ENCODE data around the gene EEF1AKMT2. TPM values are rescaled to one million over a fixed set of nuclear protein-coding genes. Genes with fewer than 3 reads are reported as not detected.

EEF1AKMT2 gene
- total RNA-seq, 1 donor, result 20.3 TPM

DNA sequence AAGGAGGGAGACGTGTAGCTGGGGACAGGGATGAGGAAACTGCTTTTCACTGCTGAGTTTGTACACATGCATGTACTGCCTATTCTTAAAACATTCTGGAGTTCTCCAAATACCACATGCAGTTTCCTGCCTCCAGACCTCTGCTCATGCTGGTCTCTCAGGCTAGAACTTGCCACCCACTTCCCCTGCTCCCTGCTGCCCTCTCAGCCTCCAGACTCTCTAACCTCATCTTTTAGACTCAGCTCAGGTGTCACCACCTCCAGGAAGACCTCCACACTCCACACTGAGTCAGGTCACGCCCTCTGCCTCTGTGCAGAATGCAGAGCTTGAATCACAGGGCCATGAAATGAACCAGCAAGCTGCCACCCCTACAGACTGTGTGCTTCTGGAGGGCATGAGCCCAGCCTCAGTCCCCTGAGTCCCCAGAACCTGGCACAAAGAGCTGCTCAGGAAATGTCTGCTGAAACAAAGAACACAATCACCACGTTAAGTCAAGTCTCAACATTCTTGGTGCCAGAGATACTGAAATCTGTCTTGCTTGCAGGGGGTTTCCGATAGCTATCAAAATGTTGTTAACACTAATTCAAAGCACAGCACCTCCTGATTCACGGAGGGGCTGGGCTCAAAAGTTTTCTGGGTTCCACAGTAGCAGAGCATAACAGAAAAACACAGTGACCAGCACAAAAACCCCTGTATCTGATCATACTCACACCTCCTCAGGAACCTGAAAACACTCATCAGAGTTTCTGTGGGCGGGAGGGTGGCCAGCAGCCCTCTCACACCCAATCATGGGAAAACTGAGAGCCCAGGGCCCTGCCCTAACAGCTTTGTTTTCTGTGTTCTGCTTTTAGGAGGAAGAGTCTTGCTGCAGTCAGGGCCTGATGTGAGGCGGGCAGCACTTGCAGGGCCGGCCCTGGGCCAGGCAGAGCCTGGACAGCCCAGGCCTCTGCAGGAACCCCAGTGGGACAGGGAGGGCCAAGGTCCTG is 68.6 kb downstream of the EEF1AKMT2 start:
- H3K9me3 ChIP-seq (ENCODE audit: low read depth, low read length), result no peaks in the 10 kb centered on the region
- peaks cover 17% of the 10 kb centered on the region for H3K79me2 ChIP-seq (ENCODE audit: insufficient read depth, low read length)
- H3K36me3 ChIP-seq (ENCODE audit: insufficient read depth, low read length), result no peaks in the 10 kb centered on the region
- peaks cover 19% of the 10 kb centered on the region for H3K4me1 ChIP-seq (ENCODE audit: insufficient read depth, low read length)
- H3K4me3 ChIP-seq (ENCODE audit: insufficient read depth, low read length), result no peak overlapping the region
- TF ChIP-seq, protein P1, sequence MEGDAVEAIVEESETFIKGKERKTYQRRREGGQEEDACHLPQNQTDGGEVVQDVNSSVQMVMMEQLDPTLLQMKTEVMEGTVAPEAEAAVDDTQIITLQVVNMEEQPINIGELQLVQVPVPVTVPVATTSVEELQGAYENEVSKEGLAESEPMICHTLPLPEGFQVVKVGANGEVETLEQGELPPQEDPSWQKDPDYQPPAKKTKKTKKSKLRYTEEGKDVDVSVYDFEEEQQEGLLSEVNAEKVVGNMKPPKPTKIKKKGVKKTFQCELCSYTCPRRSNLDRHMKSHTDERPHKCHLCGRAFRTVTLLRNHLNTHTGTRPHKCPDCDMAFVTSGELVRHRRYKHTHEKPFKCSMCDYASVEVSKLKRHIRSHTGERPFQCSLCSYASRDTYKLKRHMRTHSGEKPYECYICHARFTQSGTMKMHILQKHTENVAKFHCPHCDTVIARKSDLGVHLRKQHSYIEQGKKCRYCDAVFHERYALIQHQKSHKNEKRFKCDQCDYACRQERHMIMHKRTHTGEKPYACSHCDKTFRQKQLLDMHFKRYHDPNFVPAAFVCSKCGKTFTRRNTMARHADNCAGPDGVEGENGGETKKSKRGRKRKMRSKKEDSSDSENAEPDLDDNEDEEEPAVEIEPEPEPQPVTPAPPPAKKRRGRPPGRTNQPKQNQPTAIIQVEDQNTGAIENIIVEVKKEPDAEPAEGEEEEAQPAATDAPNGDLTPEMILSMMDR (IDR thresholded peaks at IDR 0.05; ENCODE audit: extremely low read depth, low read depth, low read length), result no peak
- H4K20me1 ChIP-seq (ENCODE audit: insufficient read depth, low read length), result peaks cover 10% of the 10 kb centered on the region
- DNase-seq (ENCODE audit: insufficient read length, low spot score, missing footprints), result peak; percentile 88
- no peak overlapping the region for H3K4me2 ChIP-seq (ENCODE audit: insufficient read depth, low read length)
- H2AFZ ChIP-seq (ENCODE audit: low read length), result no peak overlapping the region
- no peaks in the 10 kb centered on the region for H3K27me3 ChIP-seq (ENCODE audit: insufficient read depth, low read length)
- H3K27ac ChIP-seq (ENCODE audit: low read depth, low read length), result no peak overlapping the region

DNA sequence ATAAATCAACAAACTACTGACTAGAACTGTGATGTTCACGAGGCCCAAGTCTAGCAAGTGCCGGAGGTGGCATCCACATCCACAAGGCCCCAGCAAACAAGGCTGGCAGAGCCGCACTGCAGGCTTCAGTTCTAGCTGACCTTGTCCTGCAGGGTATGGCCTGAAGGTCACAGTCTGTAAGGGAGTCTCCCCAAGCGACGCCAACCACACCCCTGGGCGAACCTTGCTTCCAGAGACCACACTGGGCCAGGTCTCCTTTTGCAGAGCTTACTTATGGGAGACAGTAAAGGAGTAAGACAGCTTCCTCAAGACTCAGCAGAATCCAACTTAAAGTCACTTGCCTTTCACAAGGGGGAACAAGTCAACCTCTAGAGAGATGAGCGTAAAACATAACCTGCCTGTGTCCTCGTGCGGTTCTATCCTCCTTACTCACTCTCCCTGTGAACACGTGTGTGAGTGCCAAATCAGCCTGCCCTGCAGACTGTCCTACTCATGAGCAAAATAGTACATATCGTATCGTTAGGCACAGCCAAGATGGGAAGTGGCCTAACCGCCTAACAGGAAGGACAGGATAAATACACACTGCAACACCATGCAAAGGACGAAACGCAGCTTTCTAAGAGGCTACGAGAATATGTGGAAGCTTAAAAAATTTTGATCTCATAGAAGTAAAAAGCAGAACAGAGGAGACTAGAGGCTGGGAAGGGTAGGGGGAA is 70.2 kb downstream of the EEF1AKMT2 start:
- no peaks in the 10 kb centered on the region for H3K27me3 ChIP-seq (ENCODE audit: insufficient read depth, low read length)
- H3K27ac ChIP-seq (ENCODE audit: low read depth, low read length), result no peak overlapping the region
- H4K20me1 ChIP-seq (ENCODE audit: insufficient read depth, low read length), result peaks cover 17% of the 10 kb centered on the region
- no peak overlapping the region for H3K4me2 ChIP-seq (ENCODE audit: insufficient read depth, low read length)
- H3K4me1 ChIP-seq (ENCODE audit: insufficient read depth, low read length), result peaks cover 22% of the 10 kb centered on the region
- H3K9me3 ChIP-seq (ENCODE audit: low read depth, low read length), result no peaks in the 10 kb centered on the region
- peaks cover 22% of the 10 kb centered on the region for H3K79me2 ChIP-seq (ENCODE audit: insufficient read depth, low read length)
- no peaks in the 10 kb centered on the region for H3K36me3 ChIP-seq (ENCODE audit: insufficient read depth, low read length)
- no peak overlapping the region for H2AFZ ChIP-seq (ENCODE audit: low read length)
- no peak overlapping the region for H3K4me3 ChIP-seq (ENCODE audit: insufficient read depth, low read length)
- TF ChIP-seq, protein P1 (IDR thresholded peaks at IDR 0.05; ENCODE audit: extremely low read depth, low read depth, low read length), result no peak
- DNase-seq (ENCODE audit: insufficient read length, low spot score, missing footprints), result peak; percentile 69

DNA sequence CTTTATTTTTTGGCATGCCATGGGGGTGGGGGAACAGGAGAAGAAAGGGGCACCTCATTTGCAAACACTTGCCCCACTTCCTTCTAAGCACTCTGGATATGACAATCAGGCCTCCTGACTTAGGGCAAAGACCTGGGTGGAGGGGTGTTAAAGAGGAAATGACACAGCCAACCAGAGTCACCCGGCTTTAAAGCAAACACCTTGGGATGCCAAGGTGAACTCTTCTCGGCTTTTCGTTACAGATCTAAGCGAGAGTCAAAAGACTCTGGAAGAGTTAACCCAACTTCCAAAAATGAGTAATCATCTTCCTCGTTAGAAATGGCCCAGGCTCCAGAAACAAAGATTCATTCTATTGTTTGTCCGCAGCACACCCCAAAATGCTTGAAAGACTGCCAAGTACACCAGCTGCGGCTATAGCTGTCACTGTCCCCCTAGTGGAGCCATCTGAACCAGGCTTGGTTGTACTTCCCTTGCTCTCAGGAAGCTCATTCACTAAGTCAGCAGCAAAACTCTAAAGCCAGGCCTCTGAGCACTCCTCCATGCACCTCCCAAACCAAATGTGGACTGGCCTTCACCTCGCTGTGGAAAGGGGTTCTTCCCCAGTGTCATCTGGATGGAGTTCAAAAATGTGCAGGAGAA is 72.4 kb downstream of the EEF1AKMT2 start:
- Histone ChIP-seq H2AFZ (ENCODE audit: low read length) (no peak overlapping the region), H3K9me3 (ENCODE audit: low read depth, low read length) (no peaks in the 10 kb centered on the region), H3K27me3 (ENCODE audit: insufficient read depth, low read length) (no peaks in the 10 kb centered on the region), H3K4me2 (ENCODE audit: insufficient read depth, low read length) (no peak overlapping the region), H3K27ac (ENCODE audit: low read depth, low read length) (no peak overlapping the region), H4K20me1 (ENCODE audit: insufficient read depth, low read length) (peaks cover 22% of the 10 kb centered on the region), H3K4me3 (ENCODE audit: insufficient read depth, low read length) (no peak overlapping the region), H3K36me3 (ENCODE audit: insufficient read depth, low read length) (no peaks in the 10 kb centered on the region), H3K4me1 (ENCODE audit: insufficient read depth, low read length) (peaks cover 22% of the 10 kb centered on the region), H3K79me2 (ENCODE audit: insufficient read depth, low read length) (peaks cover 17% of the 10 kb centered on the region)
- peak; percentile 91 for DNase-seq (ENCODE audit: insufficient read length, low spot score, missing footprints)
- TF ChIP-seq, protein P1 (IDR thresholded peaks at IDR 0.05; ENCODE audit: extremely low read depth, low read depth, low read length), result peak; percentile 44

Measured in osteoblast (primary cell).